Karpas-422 (cell line): ENCODE measurements around the gene CA10. TPM values are rescaled to one million over a fixed set of nuclear protein-coding genes. Genes with fewer than 3 reads are reported as not detected.

Experiments used
- DNase-seq: peaks from one replicate; pipeline ENCODE4 v3.0.0-alpha.2; 2015
- H2AFZ ChIP-seq: fragments of 200-600 bp; sonication (generic); 2 replicates; pipeline ENCODE4 v1.6.1; 2014; ENCODE audit warnings: antibody characterized with exemption, low read length, mixed read lengths
- H3K27ac ChIP-seq: fragments of 200-600 bp; sonication (generic); 2 replicates; pipeline ENCODE4 v1.5.1; 2014; ENCODE audit warnings: mild to moderate bottlenecking, low read length, moderate library complexity
- H3K27me3 ChIP-seq: fragments of 200-600 bp; sonication (generic); 2 replicates; pipeline ENCODE4 v1.6.1; 2014; ENCODE audit warnings: low read length, mixed read lengths
- H3K36me3 ChIP-seq: fragments of 200-600 bp; sonication (generic); 2 replicates; pipeline ENCODE4 v1.6.1; 2014; ENCODE audit warnings: low read length, mixed read lengths; ENCODE audit not compliant: insufficient read depth
- H3K4me1 ChIP-seq: fragments of 200-600 bp; sonication (generic); 2 replicates; pipeline ENCODE4 v1.6.1; 2014; ENCODE audit warnings: mild to moderate bottlenecking, low read length, mixed read lengths
- H3K4me2 ChIP-seq: fragments of 200-600 bp; sonication (generic); 2 replicates; pipeline ENCODE4 v1.6.1; 2014; ENCODE audit warnings: low read length, low read depth, mild to moderate bottlenecking; ENCODE audit not compliant: poor library complexity, severe bottlenecking
- H3K4me3 ChIP-seq: fragments of 200-600 bp; sonication (generic); 2 replicates; pipeline ENCODE4 v1.5.1; 2014; ENCODE audit warnings: mild to moderate bottlenecking, antibody characterized with exemption, low read length, mixed read lengths
- H3K79me2 ChIP-seq: fragments of 200-600 bp; sonication (generic); 2 replicates; pipeline ENCODE4 v1.6.1; 2014; ENCODE audit warnings: mild to moderate bottlenecking, low read length, mixed read lengths
- H3K9ac ChIP-seq: fragments of 200-600 bp; sonication (generic); 2 replicates; pipeline ENCODE4 v1.6.0; 2014; ENCODE audit warnings: low read length
- H3K9me2 ChIP-seq: fragments of 200-600 bp; sonication (generic), shearing (Covaris generic); replicated peaks from 2 replicates; pipeline ENCODE4 v1.6.0; 2014; ENCODE audit warnings: mild to moderate bottlenecking, low read length, moderate library complexity; ENCODE audit not compliant: insufficient read depth
- H3K9me3 ChIP-seq: fragments of 300-700, 200-600 bp; sonication (generic); 2 replicates; pipeline ENCODE4 v1.6.1; 2014; ENCODE audit warnings: low read length, mixed read lengths
- H4K20me1 ChIP-seq: fragments of 200-600 bp; sonication (generic); 2 replicates; pipeline ENCODE4 v1.6.1; 2014; ENCODE audit warnings: mild to moderate bottlenecking, antibody characterized with exemption, low read length, low read depth; ENCODE audit not compliant: insufficient read depth
- total RNA-seq: library from RNA; depleted of rRNA; stranded (reverse); fragments of >200 nt; shearing (Covaris generic); gene quantifications from 2 replicates; pipeline ENCODE4 v1.2.3, GENCODE V29; 2014; ENCODE audit warnings: low replicate concordance

The CA10 gene
- total RNA-seq, 1 experiment from 2014 or later, result not detected

GRCh38 chr17:51830451-51830850 lies 328.1 kb downstream of the CA10 start:
- H3K79me2 ChIP-seq, result no peaks in the 10 kb centered on the region
- no peaks in the 10 kb centered on the region for H3K36me3 ChIP-seq
- no peaks in the 10 kb centered on the region for H3K4me1 ChIP-seq
- no peak overlapping the region for H2AFZ ChIP-seq
- H3K9ac ChIP-seq, result no peak overlapping the region
- H3K9me3 ChIP-seq, result no peaks in the 10 kb centered on the region
- H3K27me3 ChIP-seq, result no peaks in the 10 kb centered on the region
- no peak overlapping the region for H3K4me3 ChIP-seq
- no peak for DNase-seq
- H3K27ac ChIP-seq, result no peak overlapping the region
- no peaks in the 10 kb centered on the region for H4K20me1 ChIP-seq
- H3K9me2 ChIP-seq, result no peaks in the 10 kb centered on the region
- no peak overlapping the region for H3K4me2 ChIP-seq

GRCh38 chr17:51828901-51829300 lies 329.6 kb downstream of the CA10 start:
- H2AFZ ChIP-seq, result no peak overlapping the region
- no peaks in the 10 kb centered on the region for H3K27me3 ChIP-seq
- H3K4me2 ChIP-seq, result no peak overlapping the region
- no peaks in the 10 kb centered on the region for H3K36me3 ChIP-seq
- no peak overlapping the region for H3K27ac ChIP-seq
- no peaks in the 10 kb centered on the region for H4K20me1 ChIP-seq
- H3K9ac ChIP-seq, result no peak overlapping the region
- no peaks in the 10 kb centered on the region for H3K79me2 ChIP-seq
- H3K9me3 ChIP-seq, result no peaks in the 10 kb centered on the region
- DNase-seq, result no peak
- no peaks in the 10 kb centered on the region for H3K9me2 ChIP-seq
- no peaks in the 10 kb centered on the region for H3K4me1 ChIP-seq
- no peak overlapping the region for H3K4me3 ChIP-seq

- H3K27ac ChIP-seq, result no peak overlapping the region
- no peaks in the 10 kb centered on the region for H3K79me2 ChIP-seq
- no peaks in the 10 kb centered on the region for H3K36me3 ChIP-seq
- no peak overlapping the region for H2AFZ ChIP-seq
- H4K20me1 ChIP-seq, result no peaks in the 10 kb centered on the region
- DNase-seq, result no peak
- no peak overlapping the region for H3K4me2 ChIP-seq
- H3K27me3 ChIP-seq, result no peaks in the 10 kb centered on the region
- no peak overlapping the region for H3K4me3 ChIP-seq
- H3K9me3 ChIP-seq, result no peaks in the 10 kb centered on the region
- no peaks in the 10 kb centered on the region for H3K4me1 ChIP-seq
- H3K9ac ChIP-seq, result no peak overlapping the region
- H3K9me2 ChIP-seq, result no peaks in the 10 kb centered on the region
These were observed 331.4 kb downstream of the CA10 start for GRCh38 chr17:51827140-51827539.

- H3K36me3 ChIP-seq, result no peaks in the 10 kb centered on the region
- no peak overlapping the region for H2AFZ ChIP-seq
- no peaks in the 10 kb centered on the region for H3K9me2 ChIP-seq
- H3K4me3 ChIP-seq, result no peak overlapping the region
- H3K4me2 ChIP-seq, result no peak overlapping the region
- no peaks in the 10 kb centered on the region for H3K79me2 ChIP-seq
- no peaks in the 10 kb centered on the region for H3K9me3 ChIP-seq
- H3K27ac ChIP-seq, result no peak overlapping the region
- DNase-seq, result no peak
- no peaks in the 10 kb centered on the region for H3K27me3 ChIP-seq
- H4K20me1 ChIP-seq, result no peaks in the 10 kb centered on the region
- H3K9ac ChIP-seq, result no peak overlapping the region
- H3K4me1 ChIP-seq, result no peaks in the 10 kb centered on the region
These were observed 337.7 kb downstream of the CA10 start for GRCh38 chr17:51820766-51821165.

GRCh38 chr17:51820252-51820651 lies 338.3 kb downstream of the CA10 start:
- no peak overlapping the region for H3K9ac ChIP-seq
- H3K9me2 ChIP-seq, result no peaks in the 10 kb centered on the region
- H3K27ac ChIP-seq, result no peak overlapping the region
- no peaks in the 10 kb centered on the region for H3K9me3 ChIP-seq
- no peak overlapping the region for H3K4me2 ChIP-seq
- H3K4me3 ChIP-seq, result no peak overlapping the region
- H3K27me3 ChIP-seq, result no peaks in the 10 kb centered on the region
- H4K20me1 ChIP-seq, result no peaks in the 10 kb centered on the region
- no peaks in the 10 kb centered on the region for H3K79me2 ChIP-seq
- H3K36me3 ChIP-seq, result no peaks in the 10 kb centered on the region
- H3K4me1 ChIP-seq, result no peaks in the 10 kb centered on the region
- no peak for DNase-seq
- H2AFZ ChIP-seq, result no peak overlapping the region

- no peaks in the 10 kb centered on the region for H3K4me1 ChIP-seq
- no peaks in the 10 kb centered on the region for H3K27me3 ChIP-seq
- no peak overlapping the region for H3K9ac ChIP-seq
- H3K36me3 ChIP-seq, result no peaks in the 10 kb centered on the region
- no peaks in the 10 kb centered on the region for H4K20me1 ChIP-seq
- H3K27ac ChIP-seq, result no peak overlapping the region
- no peaks in the 10 kb centered on the region for H3K9me3 ChIP-seq
- H2AFZ ChIP-seq, result no peak overlapping the region
- DNase-seq, result no peak
- H3K79me2 ChIP-seq, result no peaks in the 10 kb centered on the region
- H3K4me3 ChIP-seq, result no peak overlapping the region
- no peaks in the 10 kb centered on the region for H3K9me2 ChIP-seq
- no peak overlapping the region for H3K4me2 ChIP-seq
These were observed 338.9 kb downstream of the CA10 start for GRCh38 chr17:51819341-51820219.

- DNase-seq, result no peak
- Histone ChIP-seq H3K36me3 (no peaks in the 10 kb centered on the region), H3K4me3 (no peak overlapping the region), H2AFZ (no peak overlapping the region), H3K9ac (no peak overlapping the region), H3K4me2 (no peak overlapping the region), H3K9me2 (no peaks in the 10 kb centered on the region), H3K4me1 (no peaks in the 10 kb centered on the region), H3K9me3 (no peaks in the 10 kb centered on the region), H3K27me3 (no peaks in the 10 kb centered on the region), H3K27ac (no peak overlapping the region), H4K20me1 (no peaks in the 10 kb centered on the region), H3K79me2 (no peaks in the 10 kb centered on the region)
These were observed 339.7 kb downstream of the CA10 start for GRCh38 chr17:51818777-51819176.

- no peaks in the 10 kb centered on the region for H3K27me3 ChIP-seq
- H3K9me2 ChIP-seq, result no peaks in the 10 kb centered on the region
- H2AFZ ChIP-seq, result no peak overlapping the region
- H3K4me2 ChIP-seq, result no peak overlapping the region
- no peak overlapping the region for H3K4me3 ChIP-seq
- no peaks in the 10 kb centered on the region for H3K4me1 ChIP-seq
- no peaks in the 10 kb centered on the region for H3K79me2 ChIP-seq
- no peak for DNase-seq
- H3K27ac ChIP-seq, result no peak overlapping the region
- H4K20me1 ChIP-seq, result no peaks in the 10 kb centered on the region
- no peak overlapping the region for H3K9ac ChIP-seq
- no peaks in the 10 kb centered on the region for H3K9me3 ChIP-seq
- no peaks in the 10 kb centered on the region for H3K36me3 ChIP-seq
These were observed 340.6 kb downstream of the CA10 start for GRCh38 chr17:51817955-51818354.
